H9 (cell line): ENCODE data around the gene ATP11B. TPM values are rescaled to one million over a fixed set of nuclear protein-coding genes. Genes with fewer than 3 reads are reported as not detected.

Experiments used
- DNase-seq: peaks from one replicate; pipeline ENCODE4 v3.0.0-alpha.2; 2017
- H2AFZ ChIP-seq: one replicate; pipeline ENCODE4 v1.6.1; 2013; ENCODE audit warnings: mild to moderate bottlenecking, low read length, control low read depth, moderate library complexity
- H2AK5ac ChIP-seq: 2 replicates; pipeline ENCODE4 v1.6.1; 2013; ENCODE audit warnings: low read length, control low read depth, mixed read lengths; ENCODE audit not compliant: insufficient read length
- H2BK120ac ChIP-seq: one replicate; pipeline ENCODE4 v1.6.1; 2013; ENCODE audit warnings: low read depth, mild to moderate bottlenecking, low read length, control low read depth, inconsistent platforms; ENCODE audit not compliant: poor library complexity, severe bottlenecking
- H2BK12ac ChIP-seq: 2 replicates; pipeline ENCODE4 v1.6.1; 2013; ENCODE audit warnings: low read length, control low read depth, mixed read lengths, low read depth; ENCODE audit not compliant: insufficient read length
- H2BK15ac ChIP-seq: 2 replicates; pipeline ENCODE4 v1.6.1; 2013; ENCODE audit warnings: low read depth, low read length, control low read depth
- H2BK20ac ChIP-seq: one replicate; pipeline ENCODE4 v1.6.1; 2013; ENCODE audit warnings: low read depth, mild to moderate bottlenecking, low read length, control low read depth, inconsistent platforms; ENCODE audit not compliant: poor library complexity, severe bottlenecking
- H2BK5ac ChIP-seq: 2 replicates; pipeline ENCODE4 v1.6.1; 2013; ENCODE audit warnings: low read length, control low read depth, mixed read lengths; ENCODE audit not compliant: insufficient read length
- H3K14ac ChIP-seq: 2 replicates; pipeline ENCODE4 v1.6.1; 2013; ENCODE audit warnings: low read length, control low read depth; ENCODE audit not compliant: insufficient read depth
- H3K18ac ChIP-seq: 2 replicates; pipeline ENCODE4 v1.6.1; 2013; ENCODE audit warnings: low read depth, mild to moderate bottlenecking, mixed read lengths, low read length, control low read depth; ENCODE audit not compliant: insufficient read length
- H3K23ac ChIP-seq: 2 replicates; pipeline ENCODE4 v1.6.1; 2013; ENCODE audit warnings: low read length, control low read depth, mixed read lengths, low read depth; ENCODE audit not compliant: insufficient read length
- H3K23me2 ChIP-seq: 2 replicates; pipeline ENCODE4 v1.6.1; 2013; ENCODE audit warnings: low read depth, mild to moderate bottlenecking, mixed read lengths, low read length, control low read depth; ENCODE audit not compliant: insufficient read length, poor library complexity, severe bottlenecking
- H3K27ac ChIP-seq: 2 replicates; pipeline ENCODE4 v1.5.1; 2013; ENCODE audit warnings: low read length, control low read depth, mixed read lengths, low read depth; ENCODE audit not compliant: insufficient read length
- H3K27me3 ChIP-seq: 2 replicates; pipeline ENCODE4 v1.6.1; 2013; ENCODE audit warnings: low read length, control low read depth, inconsistent platforms; ENCODE audit not compliant: insufficient read depth
- H3K4ac ChIP-seq: 2 replicates; pipeline ENCODE4 v1.6.1; 2013; ENCODE audit warnings: low read depth, mild to moderate bottlenecking, control low read depth, inconsistent platforms, low read length, moderate library complexity
- H3K4me1 ChIP-seq: 2 replicates; pipeline ENCODE4 v1.6.1; 2013; ENCODE audit warnings: low read length, control low read depth, inconsistent platforms; ENCODE audit not compliant: insufficient read depth
- H3K4me2 ChIP-seq: 2 replicates; pipeline ENCODE4 v1.6.1; 2013; ENCODE audit warnings: low read length, control low read depth, mixed read lengths; ENCODE audit not compliant: insufficient read length, insufficient read depth
- H3K56ac ChIP-seq: 2 replicates; pipeline ENCODE4 v1.6.1; 2013; ENCODE audit warnings: low read depth, mild to moderate bottlenecking, mixed read lengths, low read length, control low read depth; ENCODE audit not compliant: insufficient read length
- H3K79me1 ChIP-seq: 2 replicates; pipeline ENCODE4 v1.6.1; 2013; ENCODE audit warnings: low read depth, mild to moderate bottlenecking, moderate library complexity, low read length, control low read depth, inconsistent platforms; ENCODE audit not compliant: insufficient read depth, poor library complexity, severe bottlenecking
- H3K79me2 ChIP-seq: 2 replicates; pipeline ENCODE4 v1.6.1; 2013; ENCODE audit warnings: low read length, control low read depth, inconsistent platforms; ENCODE audit not compliant: insufficient read depth
- H3K9ac ChIP-seq: 2 replicates; pipeline ENCODE4 v1.6.1; 2013; ENCODE audit warnings: low read length, control low read depth, mixed read lengths; ENCODE audit not compliant: insufficient read length; ENCODE audit errors: extremely low read depth
- H3K9me3 ChIP-seq: one replicate; pipeline ENCODE4 v1.6.1; 2013; ENCODE audit warnings: low read depth, low read length, inconsistent platforms; ENCODE audit not compliant: control insufficient read depth
- H3T11ph ChIP-seq: one replicate; pipeline ENCODE4 v1.6.1; 2013; ENCODE audit warnings: mild to moderate bottlenecking, low read length, control low read depth, inconsistent platforms
- H4K20me1 ChIP-seq: one replicate; pipeline ENCODE4 v1.6.1; 2013; ENCODE audit not compliant: control insufficient read depth, insufficient read length, insufficient read depth
- H4K5ac ChIP-seq: 2 replicates; pipeline ENCODE4 v1.6.1; 2013; ENCODE audit warnings: low read depth, mild to moderate bottlenecking, mixed read lengths, low read length, control low read depth; ENCODE audit not compliant: insufficient read length
- H4K8ac ChIP-seq: replicated peaks from 2 replicates; pipeline ENCODE4 v1.6.1; 2013; ENCODE audit warnings: low read length, control low read depth, mixed read lengths, low read depth; ENCODE audit not compliant: insufficient read length
- H4K91ac ChIP-seq: 2 replicates; pipeline ENCODE4 v1.6.1; 2013; ENCODE audit warnings: low read depth, mild to moderate bottlenecking, moderate library complexity, mixed read lengths, low read length, control low read depth; ENCODE audit not compliant: insufficient read length
- H3K27ac Mint-ChIP-seq, 3 experiments: 2 replicates in 2 of 3; 3 replicates in 1 of 3; pipeline ENCODE4 v1.8.0; 2020 to 2021; ENCODE audit warnings: mixed read lengths in 3 of 3, mild to moderate bottlenecking in 1 of 3, moderate library complexity in 1 of 3
- H3K27me3 Mint-ChIP-seq: 2 replicates; pipeline ENCODE4 v1.8.0; 2021; ENCODE audit warnings: low read depth, mild to moderate bottlenecking, moderate library complexity, mixed read lengths
- H3K36me3 Mint-ChIP-seq, 3 experiments: 2 replicates in 2 of 3; 3 replicates in 1 of 3; pipeline ENCODE4 v1.8.0; 2020 to 2021; ENCODE audit warnings: low read depth in 3 of 3, mixed read lengths in 3 of 3; ENCODE audit not compliant: insufficient read depth in 1 of 3
- H3K4me1 Mint-ChIP-seq, 2 experiments: 2 replicates each; pipeline ENCODE4 v1.8.0; 2020; ENCODE audit warnings: mixed read lengths in 2 of 2
- H3K4me3 Mint-ChIP-seq, 2 experiments: 2 replicates in 1 of 2; 3 replicates in 1 of 2; pipeline ENCODE4 v1.8.0; 2020 to 2021; ENCODE audit warnings: mild to moderate bottlenecking in 2 of 2, mixed read lengths in 2 of 2, moderate library complexity in 1 of 2
- H3K9me3 Mint-ChIP-seq, 2 experiments: 2 replicates in 1 of 2; 3 replicates in 1 of 2; pipeline ENCODE4 v1.8.0; 2020; ENCODE audit warnings: mild to moderate bottlenecking in 2 of 2, mixed read lengths in 2 of 2, moderate library complexity in 1 of 2
- WGBS: extraction: QIAGEN DNeasy Blood & Tissue Kit; methylation state at CpG from one replicate; pipeline ENCODE4 v1.1.7; 2013; ENCODE audit warnings: missing lambda C conversion rate, low lambda C conversion rate, mixed read lengths; ENCODE audit not compliant: insufficient read length; ENCODE audit errors: extremely low coverage; 5-methylcytosine and 5-hydroxymethylcytosine counted together
- total RNA-seq: library from RNA; stranded (reverse); gene quantifications from 2 replicates; pipeline ENCODE4 v1.2.1, GENCODE V29; 2021
- TF ChIP-seq, protein P1 (sequence below): fragments of 200-600 bp; sonication (generic); conservative IDR thresholded peaks from 3 replicates; pipeline ENCODE4 v1.8.0; 2021; ENCODE audit warnings: antibody characterized with exemption, mild to moderate bottlenecking

The ATP11B gene
- total RNA-seq, 1 experiment from 2014 or later: 30.0 TPM

DNA sequence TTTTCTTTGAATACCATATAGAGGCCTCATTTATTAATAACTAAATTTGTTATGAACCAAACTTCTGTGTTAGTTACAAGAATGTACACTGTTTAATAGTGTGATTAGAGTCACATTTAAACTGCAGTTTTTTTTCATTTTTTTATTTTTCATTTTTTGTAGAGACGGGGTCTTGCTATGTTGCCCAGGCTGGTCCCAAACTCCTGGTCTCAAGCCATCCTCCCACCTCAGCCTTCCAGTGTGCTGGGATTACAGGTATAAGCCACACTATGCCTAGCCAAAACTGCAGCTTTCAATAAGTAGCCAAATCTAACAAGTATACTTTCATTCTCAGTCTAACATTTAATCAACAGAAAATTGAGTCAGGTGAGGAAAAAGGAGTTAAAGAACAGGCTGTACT, 10.2 kb upstream of the ATP11B start:
- Histone ChIP-seq H3T11ph (no peak overlapping the region), H3K14ac (no peak overlapping the region), H3K4me1 (no peaks in the 10 kb centered on the region), H3K23ac (no peak overlapping the region), H4K20me1 (no peaks in the 10 kb centered on the region), H3K27me3 (no peaks in the 10 kb centered on the region), H4K5ac (no peak overlapping the region), H3K56ac (no peak overlapping the region), H3K79me1 (no peaks in the 10 kb centered on the region), H3K23me2 (no peaks in the 10 kb centered on the region), H2BK5ac (no peak overlapping the region), H2AK5ac (no peak overlapping the region), H2BK120ac (no peak overlapping the region), H3K9me3 (no peaks in the 10 kb centered on the region), H3K18ac (no peak overlapping the region), H2BK15ac (no peak overlapping the region), H2AFZ (no peak overlapping the region), H2BK12ac (no peak overlapping the region), H3K27ac (no peak overlapping the region), H4K8ac (no peak overlapping the region), H3K9ac (no peak overlapping the region), H3K4me2 (no peak overlapping the region), H3K79me2 (no peaks in the 10 kb centered on the region), H4K91ac (no peak overlapping the region), H2BK20ac (no peak overlapping the region), H3K4ac (no peak overlapping the region)
- Mint-ChIP-seq H3K9me3 (no peaks in the 10 kb centered on the region), H3K4me1 (0 out of 4 replicates have a peak, but pooled peaks cover 0 to 2% of the 10 kb centered on the region in 2 experiments), H3K27me3 (peaks cover 14% of the 10 kb centered on the region), H3K27ac (no peak overlapping the region), H3K4me3 (no peak overlapping the region), H3K36me3 (no peaks in the 10 kb centered on the region)
- no CpG with 5 or more reads among the region's 1 CpG for WGBS
- TF ChIP-seq, protein P1, sequence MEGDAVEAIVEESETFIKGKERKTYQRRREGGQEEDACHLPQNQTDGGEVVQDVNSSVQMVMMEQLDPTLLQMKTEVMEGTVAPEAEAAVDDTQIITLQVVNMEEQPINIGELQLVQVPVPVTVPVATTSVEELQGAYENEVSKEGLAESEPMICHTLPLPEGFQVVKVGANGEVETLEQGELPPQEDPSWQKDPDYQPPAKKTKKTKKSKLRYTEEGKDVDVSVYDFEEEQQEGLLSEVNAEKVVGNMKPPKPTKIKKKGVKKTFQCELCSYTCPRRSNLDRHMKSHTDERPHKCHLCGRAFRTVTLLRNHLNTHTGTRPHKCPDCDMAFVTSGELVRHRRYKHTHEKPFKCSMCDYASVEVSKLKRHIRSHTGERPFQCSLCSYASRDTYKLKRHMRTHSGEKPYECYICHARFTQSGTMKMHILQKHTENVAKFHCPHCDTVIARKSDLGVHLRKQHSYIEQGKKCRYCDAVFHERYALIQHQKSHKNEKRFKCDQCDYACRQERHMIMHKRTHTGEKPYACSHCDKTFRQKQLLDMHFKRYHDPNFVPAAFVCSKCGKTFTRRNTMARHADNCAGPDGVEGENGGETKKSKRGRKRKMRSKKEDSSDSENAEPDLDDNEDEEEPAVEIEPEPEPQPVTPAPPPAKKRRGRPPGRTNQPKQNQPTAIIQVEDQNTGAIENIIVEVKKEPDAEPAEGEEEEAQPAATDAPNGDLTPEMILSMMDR: no peak
- no peak for DNase-seq
